K562 (cell line): ENCODE measurements around the gene TMEM214. TPM values are rescaled to one million over a fixed set of nuclear protein-coding genes. Genes with fewer than 3 reads are reported as not detected.

ENCODE experiments used
- EP300 ChIP-seq: IDR thresholded peaks from 2 replicates; pipeline ENCODE4 v1.6.1; 2012; ENCODE audit warnings: low read length, improper control_type of control experiment
- FIP1L1 ChIP-seq: fragments of 200-400 bp; formaldehyde crosslinking; IDR thresholded peaks from 2 replicates; pipeline ENCODE4 v1.6.1; 2018; ENCODE audit warnings: mild to moderate bottlenecking, low read depth, low read length; ENCODE audit not compliant: poor library complexity, severe bottlenecking
- GTF2B ChIP-seq: IDR thresholded peaks from 2 replicates; pipeline ENCODE4 v1.6.1; 2011; ENCODE audit not compliant: insufficient read length; ENCODE audit errors: extremely low read depth
- IFI16 ChIP-seq: fragments of 250-450 bp; sonication (Bioruptor Pico); IDR thresholded peaks from 2 replicates; pipeline ENCODE4 v2.1.2; 2022; ENCODE audit warnings: mild to moderate bottlenecking, inconsistent platforms
- KDM4B ChIP-seq, 2 experiments: fragments of 450-650 bp in 1 of 2; sonication (generic) in 1 of 2; IDR thresholded peaks; 2 replicates each; pipeline ENCODE4 v1.6.1; 2016 to 2017; ENCODE audit warnings: borderline replicate concordance in 2 of 2, antibody characterized with exemption in 1 of 2, low read depth in 1 of 2, mild to moderate bottlenecking in 1 of 2
- MTA1 ChIP-seq: fragments of 450-650 bp; IDR thresholded peaks from 2 replicates; pipeline ENCODE4 v1.6.1; 2017; ENCODE audit warnings: borderline replicate concordance
- MTA3 ChIP-seq: fragments of 450-650 bp; formaldehyde crosslinking; IDR thresholded peaks from 2 replicates; pipeline ENCODE4 v1.6.1; 2017; ENCODE audit warnings: mild to moderate bottlenecking, borderline replicate concordance
- MYBL2 ChIP-seq, 2 experiments: fragments of 450-650 bp in 1 of 2; sonication (generic) in 1 of 2; formaldehyde crosslinking in 1 of 2; IDR thresholded peaks; 2 replicates each; pipeline versions ENCODE4 v1.6.1 to v1.8.1; 2017 to 2022; ENCODE audit warnings: borderline replicate concordance in 1 of 2, inconsistent platforms in 1 of 2, low read depth in 1 of 2, mild to moderate bottlenecking in 1 of 2, missing genetic modification reagents in 1 of 2, moderate library complexity in 1 of 2
- NELFE ChIP-seq: IDR thresholded peaks from 2 replicates; pipeline ENCODE4 v1.6.1; 2011; ENCODE audit warnings: mild to moderate bottlenecking; ENCODE audit not compliant: insufficient read depth, insufficient read length
- NFIC ChIP-seq: fragments of 450-650 bp; IDR thresholded peaks from 2 replicates; pipeline ENCODE4 v1.6.1; 2017; ENCODE audit warnings: mild to moderate bottlenecking, inconsistent platforms
- RBBP5 ChIP-seq: fragments of 200-600 bp; sonication (generic); IDR thresholded peaks from 2 replicates; pipeline ENCODE4 v1.6.1; 2012; ENCODE audit warnings: borderline replicate concordance, mild to moderate bottlenecking, low read length, control low read depth, inconsistent platforms; ENCODE audit not compliant: insufficient read depth, poor library complexity, severe bottlenecking
- RFX7 ChIP-seq: fragments of 250-450 bp; sonication (Bioruptor Pico); IDR thresholded peaks from 2 replicates; pipeline ENCODE4 v1.5.1; 2021; ENCODE audit warnings: mild to moderate bottlenecking
- SIRT6 ChIP-seq: IDR thresholded peaks from one replicate; pipeline ENCODE4 v1.6.1; 2012; ENCODE audit warnings: low read depth, mild to moderate bottlenecking, control low read depth, inconsistent platforms, low read length, moderate library complexity
- SMAD4 ChIP-seq: fragments of 250-450 bp; sonication (Bioruptor Pico); conservative IDR thresholded peaks from 2 replicates; pipeline ENCODE4 v1.8.0; 2021; ENCODE audit warnings: inconsistent platforms, mild to moderate bottlenecking, moderate library complexity
- TEAD1 ChIP-seq, 2 experiments: fragments of 450-650 bp in 1 of 2; sonication (generic) in 1 of 2; formaldehyde crosslinking; IDR thresholded peaks; 2 replicates each; pipeline versions ENCODE4 v1.4.0 to v1.8.0; 2020 to 2022; ENCODE audit warnings: mild to moderate bottlenecking in 2 of 2, missing genetic modification reagents in 1 of 2
- TSHZ1 ChIP-seq: fragments of 250-450 bp; sonication (Bioruptor Pico); IDR thresholded peaks from 2 replicates; pipeline ENCODE4 v1.4.0; 2020; ENCODE audit warnings: mild to moderate bottlenecking, moderate library complexity
- ZNF146 ChIP-seq: IDR thresholded peaks from one replicate; pipeline ENCODE4 v1.6.1; 2018; ENCODE audit warnings: missing compliant biosample characterization; ENCODE audit not compliant: unreplicated experiment
- ZNF239 ChIP-seq: fragments of 250-450 bp; sonication (Bioruptor Pico); IDR thresholded peaks from 2 replicates; pipeline ENCODE4 v1.4.0; 2020; ENCODE audit warnings: mild to moderate bottlenecking
- ZNF408 ChIP-seq: fragments of 250-450 bp; sonication (Bioruptor Pico); IDR thresholded peaks from 2 replicates; pipeline ENCODE4 v1.4.0; 2020; ENCODE audit warnings: low read depth, mild to moderate bottlenecking, moderate library complexity
- ZSCAN29 ChIP-seq: fragments of 450-650 bp; IDR thresholded peaks from 2 replicates; pipeline ENCODE4 v1.6.1; 2017
- polyA plus RNA-seq, 8 experiments: library from polyadenylated mRNA; depleted of rRNA in 4 of 8; stranded (reverse) in 5 of 8; unstranded in 3 of 8; fragments of >200 nt; fragmentation: Nextera tagmentation in 2 of 8; fragmentation: Illumina TruSeq in 1 of 8; extraction: Ambion mirVana in 2 of 8; extraction: Trizol in 1 of 8; gene quantifications; 2 replicates each; pipeline versions ENCODE4 v1.2.1 to v1.2.3, GENCODE V29; 2011 to 2014; ENCODE audit warnings: inconsistent platforms in 1 of 8, missing spikeins in 1 of 8
- total RNA-seq, 7 experiments: library from RNA; depleted of rRNA in 6 of 7; stranded (reverse); fragments of >200 nt in 6 of 7; fragmentation: Illumina TruSeq in 2 of 7; extraction: Trizol in 2 of 7; gene quantifications; 2 replicates each; pipeline versions ENCODE4 v1.2.1 to v1.2.3, GENCODE V29; 2011 to 2021; ENCODE audit warnings: low replicate concordance in 1 of 7
- TF ChIP-seq, protein P1 (sequence below), 2 experiments: IDR thresholded peaks; 2 replicates each; pipeline ENCODE4 v1.6.1; 2011; ENCODE audit warnings: borderline replicate concordance in 1 of 2, control low read depth in 1 of 2, low read depth in 1 of 2, low read length in 1 of 2, mild to moderate bottlenecking in 1 of 2, mixed read lengths in 1 of 2, moderate library complexity in 1 of 2; ENCODE audit not compliant: insufficient read depth in 1 of 2, insufficient read length in 1 of 2, poor library complexity in 1 of 2, severe bottlenecking in 1 of 2; ENCODE audit errors: extremely low read depth in 1 of 2

Gene TMEM214
- total and polyA plus RNA-seq, 9 of the 15 experiments (the other 6 are each of a cell fraction or from before 2014, with no cell fraction given) = 11.4 to 81.4 (median 44.1) TPM

DNA sequence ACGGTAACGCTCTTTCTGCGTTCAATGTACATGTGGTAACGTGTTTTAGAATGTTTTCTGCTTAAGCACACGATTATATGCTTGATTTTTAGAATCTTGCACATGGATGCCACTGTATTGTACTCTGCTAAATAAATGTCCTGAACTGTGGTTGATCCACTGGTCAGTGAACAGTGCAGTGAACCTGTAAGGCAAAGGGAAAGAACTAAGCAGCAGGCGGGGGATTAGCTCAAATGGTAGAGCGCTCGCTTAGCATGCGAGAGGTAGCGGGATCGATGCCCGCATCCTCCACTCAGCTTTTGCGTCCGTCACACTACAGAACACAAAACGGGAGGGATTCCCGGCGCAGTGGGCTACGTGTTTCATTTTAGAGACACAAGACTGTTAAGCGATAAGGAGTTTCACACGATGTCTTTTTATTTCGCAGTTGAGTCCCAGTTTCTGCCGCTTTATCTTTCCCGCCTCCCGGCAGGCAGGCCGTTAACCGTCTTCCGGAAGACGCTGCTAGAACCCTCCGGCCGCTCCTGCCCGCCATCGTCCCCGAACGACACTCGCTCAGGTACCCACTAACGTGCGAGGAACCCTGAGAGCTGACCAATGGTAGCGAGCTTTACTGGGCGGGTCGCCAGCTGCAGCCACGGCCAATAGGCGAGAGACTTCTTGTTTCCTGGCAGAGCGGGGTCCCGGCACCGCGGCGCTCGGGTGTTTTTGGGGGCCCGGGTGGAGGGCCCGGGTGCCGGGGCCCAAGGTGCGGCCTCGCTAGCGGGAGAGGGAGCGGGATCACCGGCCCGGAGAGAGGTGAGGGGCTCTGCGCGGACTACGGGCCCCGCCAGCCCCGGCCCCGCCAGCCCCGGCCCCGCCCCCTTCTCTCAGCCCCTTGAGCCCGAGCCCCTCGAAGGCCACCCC, 18.5 kb downstream of the TMEM214 start, which contains the start of gene AGBL5 (continued):
- TF ChIP-seq TSHZ1 (CRISPR knock-in tag) (no peak), RBBP5 (peak; percentile 82), EP300 (peak; percentile 67), ZNF146 (CRISPR knock-in tag) (no peak), ZSCAN29 (peak; percentile 62; the same call in 1 of the 2 replicates), SIRT6 (no peak), ZNF239 (CRISPR knock-in tag) (no peak; the same call in 1 of the 2 replicates), GTF2B (peak; percentile 12), MYBL2 (IDR thresholded peaks at IDR 0.05; ENCODE audit: low read depth) (peak; percentile 73), MYBL2 (CRISPR knock-in tag; IDR thresholded peaks at IDR 0.05; ENCODE audit: borderline replicate concordance) (no peak), ZNF408 (CRISPR knock-in tag) (no peak), SMAD4 (CRISPR knock-in tag) (peak; percentile 68), KDM4B (IDR thresholded peaks at IDR 0.05; ENCODE audit: borderline replicate concordance in 2 of 2, low read depth in 1 of 2) (no peak), IFI16 (no peak), MTA1 (peak; percentile 70), FIP1L1 (peak; percentile 66), NFIC (peak; percentile 71), MTA3 (peak; percentile 83; the same call in 1 of the 2 replicates), NELFE (no peak), TEAD1 (CRISPR knock-in tag; IDR thresholded peaks at IDR 0.05) (peak in 1 of 2 experiments; percentile 32; a peak in 2 of 4 replicates), RFX7 (CRISPR knock-in tag) (0 out of 2 replicates have a peak, but pooled peaks have one; percentile 10)
- TF ChIP-seq, protein P1, sequence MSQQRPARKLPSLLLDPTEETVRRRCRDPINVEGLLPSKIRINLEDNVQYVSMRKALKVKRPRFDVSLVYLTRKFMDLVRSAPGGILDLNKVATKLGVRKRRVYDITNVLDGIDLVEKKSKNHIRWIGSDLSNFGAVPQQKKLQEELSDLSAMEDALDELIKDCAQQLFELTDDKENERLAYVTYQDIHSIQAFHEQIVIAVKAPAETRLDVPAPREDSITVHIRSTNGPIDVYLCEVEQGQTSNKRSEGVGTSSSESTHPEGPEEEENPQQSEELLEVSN (IDR thresholded peaks at IDR 0.05; ENCODE audit: borderline replicate concordance in 1 of 2, extremely low read depth in 1 of 2, insufficient read depth in 1 of 2, insufficient read length in 1 of 2, low read depth in 1 of 2, low read length in 1 of 2, poor library complexity in 1 of 2, severe bottlenecking in 1 of 2) = peak; percentile 96 to 97
